ENCODE results near the gene RBBP5. TPM values are rescaled to one million over a fixed set of nuclear protein-coding genes. Genes with fewer than 3 reads are reported as not detected.

The RBBP5 gene
- total and polyA plus RNA-seq, 2 experiments from 2014 or later, result 14.1 to 26.5 TPM

DNA sequence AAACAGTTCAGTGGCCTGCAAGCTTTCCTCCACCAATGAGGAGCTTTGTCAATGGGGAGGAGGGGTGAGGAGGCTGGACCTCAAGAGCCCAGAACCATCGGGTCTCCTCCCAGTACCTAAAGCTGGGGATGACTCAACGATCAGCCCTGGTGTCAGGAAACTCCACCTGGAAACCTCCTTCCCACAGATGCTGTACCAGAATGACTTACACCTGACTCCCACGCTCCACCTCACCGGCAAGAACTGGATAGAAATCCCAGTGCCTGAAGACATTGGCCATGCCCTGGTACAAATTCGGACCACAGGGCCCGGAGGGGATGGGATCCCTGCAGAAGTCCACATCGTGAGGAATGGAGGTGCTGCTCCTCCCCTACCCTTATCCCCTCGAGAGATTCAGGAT is 48.9 kb downstream of the RBBP5 start:
- TF ChIP-seq, protein P1, sequence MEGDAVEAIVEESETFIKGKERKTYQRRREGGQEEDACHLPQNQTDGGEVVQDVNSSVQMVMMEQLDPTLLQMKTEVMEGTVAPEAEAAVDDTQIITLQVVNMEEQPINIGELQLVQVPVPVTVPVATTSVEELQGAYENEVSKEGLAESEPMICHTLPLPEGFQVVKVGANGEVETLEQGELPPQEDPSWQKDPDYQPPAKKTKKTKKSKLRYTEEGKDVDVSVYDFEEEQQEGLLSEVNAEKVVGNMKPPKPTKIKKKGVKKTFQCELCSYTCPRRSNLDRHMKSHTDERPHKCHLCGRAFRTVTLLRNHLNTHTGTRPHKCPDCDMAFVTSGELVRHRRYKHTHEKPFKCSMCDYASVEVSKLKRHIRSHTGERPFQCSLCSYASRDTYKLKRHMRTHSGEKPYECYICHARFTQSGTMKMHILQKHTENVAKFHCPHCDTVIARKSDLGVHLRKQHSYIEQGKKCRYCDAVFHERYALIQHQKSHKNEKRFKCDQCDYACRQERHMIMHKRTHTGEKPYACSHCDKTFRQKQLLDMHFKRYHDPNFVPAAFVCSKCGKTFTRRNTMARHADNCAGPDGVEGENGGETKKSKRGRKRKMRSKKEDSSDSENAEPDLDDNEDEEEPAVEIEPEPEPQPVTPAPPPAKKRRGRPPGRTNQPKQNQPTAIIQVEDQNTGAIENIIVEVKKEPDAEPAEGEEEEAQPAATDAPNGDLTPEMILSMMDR (conservative IDR thresholded peaks at IDR 0.05; ENCODE audit: low read depth in 2 of 2), result no peak
- TF ChIP-seq ZNF331 (CRISPR knock-in tag; IDR thresholded peaks at IDR 0.05; ENCODE audit: low read depth), result no peak
- TF ChIP-seq JUNB (IDR thresholded peaks at IDR 0.05; ENCODE audit: unreplicated experiment), result no peak
- TF ChIP-seq EZH2 (IDR thresholded peaks at IDR 0.05; ENCODE audit: low read depth, unreplicated experiment), result no peak
- no peak for TF ChIP-seq NANOG (IDR thresholded peaks at IDR 0.05; ENCODE audit: borderline replicate concordance)
- TF ChIP-seq, protein P2, sequence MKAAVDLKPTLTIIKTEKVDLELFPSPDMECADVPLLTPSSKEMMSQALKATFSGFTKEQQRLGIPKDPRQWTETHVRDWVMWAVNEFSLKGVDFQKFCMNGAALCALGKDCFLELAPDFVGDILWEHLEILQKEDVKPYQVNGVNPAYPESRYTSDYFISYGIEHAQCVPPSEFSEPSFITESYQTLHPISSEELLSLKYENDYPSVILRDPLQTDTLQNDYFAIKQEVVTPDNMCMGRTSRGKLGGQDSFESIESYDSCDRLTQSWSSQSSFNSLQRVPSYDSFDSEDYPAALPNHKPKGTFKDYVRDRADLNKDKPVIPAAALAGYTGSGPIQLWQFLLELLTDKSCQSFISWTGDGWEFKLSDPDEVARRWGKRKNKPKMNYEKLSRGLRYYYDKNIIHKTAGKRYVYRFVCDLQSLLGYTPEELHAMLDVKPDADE (IDR thresholded peaks at IDR 0.05), result no peak
- no peak for TF ChIP-seq POLR2AphosphoS5 (IDR thresholded peaks at IDR 0.05; ENCODE audit: low read depth)
- TF ChIP-seq, protein P3, sequence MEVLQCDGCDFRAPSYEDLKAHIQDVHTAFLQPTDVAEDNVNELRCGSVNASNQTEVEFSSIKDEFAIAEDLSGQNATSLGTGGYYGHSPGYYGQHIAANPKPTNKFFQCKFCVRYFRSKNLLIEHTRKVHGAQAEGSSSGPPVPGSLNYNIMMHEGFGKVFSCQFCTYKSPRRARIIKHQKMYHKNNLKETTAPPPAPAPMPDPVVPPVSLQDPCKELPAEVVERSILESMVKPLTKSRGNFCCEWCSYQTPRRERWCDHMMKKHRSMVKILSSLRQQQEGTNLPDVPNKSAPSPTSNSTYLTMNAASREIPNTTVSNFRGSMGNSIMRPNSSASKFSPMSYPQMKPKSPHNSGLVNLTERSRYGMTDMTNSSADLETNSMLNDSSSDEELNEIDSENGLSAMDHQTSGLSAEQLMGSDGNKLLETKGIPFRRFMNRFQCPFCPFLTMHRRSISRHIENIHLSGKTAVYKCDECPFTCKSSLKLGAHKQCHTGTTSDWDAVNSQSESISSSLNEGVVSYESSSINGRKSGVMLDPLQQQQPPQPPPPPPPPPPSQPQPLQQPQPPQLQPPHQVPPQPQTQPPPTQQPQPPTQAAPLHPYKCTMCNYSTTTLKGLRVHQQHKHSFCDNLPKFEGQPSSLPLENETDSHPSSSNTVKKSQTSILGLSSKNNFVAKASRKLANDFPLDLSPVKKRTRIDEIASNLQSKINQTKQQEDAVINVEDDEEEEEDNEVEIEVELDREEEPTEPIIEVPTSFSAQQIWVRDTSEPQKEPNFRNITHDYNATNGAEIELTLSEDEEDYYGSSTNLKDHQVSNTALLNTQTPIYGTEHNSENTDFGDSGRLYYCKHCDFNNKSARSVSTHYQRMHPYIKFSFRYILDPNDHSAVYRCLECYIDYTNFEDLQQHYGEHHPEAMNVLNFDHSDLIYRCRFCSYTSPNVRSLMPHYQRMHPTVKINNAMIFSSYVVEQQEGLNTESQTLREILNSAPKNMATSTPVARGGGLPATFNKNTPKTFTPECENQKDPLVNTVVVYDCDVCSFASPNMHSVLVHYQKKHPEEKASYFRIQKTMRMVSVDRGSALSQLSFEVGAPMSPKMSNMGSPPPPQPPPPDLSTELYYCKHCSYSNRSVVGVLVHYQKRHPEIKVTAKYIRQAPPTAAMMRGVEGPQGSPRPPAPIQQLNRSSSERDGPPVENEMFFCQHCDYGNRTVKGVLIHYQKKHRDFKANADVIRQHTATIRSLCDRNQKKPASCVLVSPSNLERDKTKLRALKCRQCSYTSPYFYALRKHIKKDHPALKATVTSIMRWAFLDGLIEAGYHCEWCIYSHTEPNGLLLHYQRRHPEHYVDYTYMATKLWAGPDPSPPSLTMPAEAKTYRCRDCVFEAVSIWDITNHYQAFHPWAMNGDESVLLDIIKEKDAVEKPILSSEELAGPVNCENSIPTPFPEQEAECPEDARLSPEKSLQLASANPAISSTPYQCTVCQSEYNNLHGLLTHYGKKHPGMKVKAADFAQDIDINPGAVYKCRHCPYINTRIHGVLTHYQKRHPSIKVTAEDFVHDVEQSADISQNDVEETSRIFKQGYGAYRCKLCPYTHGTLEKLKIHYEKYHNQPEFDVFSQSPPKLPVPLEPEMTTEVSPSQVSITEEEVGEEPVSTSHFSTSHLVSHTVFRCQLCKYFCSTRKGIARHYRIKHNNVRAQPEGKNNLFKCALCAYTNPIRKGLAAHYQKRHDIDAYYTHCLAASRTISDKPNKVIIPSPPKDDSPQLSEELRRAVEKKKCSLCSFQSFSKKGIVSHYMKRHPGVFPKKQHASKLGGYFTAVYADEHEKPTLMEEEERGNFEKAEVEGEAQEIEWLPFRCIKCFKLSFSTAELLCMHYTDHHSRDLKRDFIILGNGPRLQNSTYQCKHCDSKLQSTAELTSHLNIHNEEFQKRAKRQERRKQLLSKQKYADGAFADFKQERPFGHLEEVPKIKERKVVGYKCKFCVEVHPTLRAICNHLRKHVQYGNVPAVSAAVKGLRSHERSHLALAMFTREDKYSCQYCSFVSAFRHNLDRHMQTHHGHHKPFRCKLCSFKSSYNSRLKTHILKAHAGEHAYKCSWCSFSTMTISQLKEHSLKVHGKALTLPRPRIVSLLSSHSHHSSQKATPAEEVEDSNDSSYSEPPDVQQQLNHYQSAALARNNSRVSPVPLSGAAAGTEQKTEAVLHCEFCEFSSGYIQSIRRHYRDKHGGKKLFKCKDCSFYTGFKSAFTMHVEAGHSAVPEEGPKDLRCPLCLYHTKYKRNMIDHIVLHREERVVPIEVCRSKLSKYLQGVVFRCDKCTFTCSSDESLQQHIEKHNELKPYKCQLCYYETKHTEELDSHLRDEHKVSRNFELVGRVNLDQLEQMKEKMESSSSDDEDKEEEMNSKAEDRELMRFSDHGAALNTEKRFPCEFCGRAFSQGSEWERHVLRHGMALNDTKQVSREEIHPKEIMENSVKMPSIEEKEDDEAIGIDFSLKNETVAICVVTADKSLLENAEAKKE (CRISPR knock-in tag; IDR thresholded peaks at IDR 0.05), result no peak
- no peak for TF ChIP-seq STAT1 (IDR thresholded peaks at IDR 0.05; ENCODE audit: unreplicated experiment)
- no peak for TF ChIP-seq EZH2phosphoT487 (IDR thresholded peaks at IDR 0.05; ENCODE audit: unreplicated experiment)
- no peak for TF ChIP-seq ZNF114 (CRISPR knock-in tag; IDR thresholded peaks at IDR 0.05)
- no peak for TF ChIP-seq CREB1 (CRISPR knock-in tag; IDR thresholded peaks at IDR 0.05; ENCODE audit: low read depth)
- Mint-ChIP-seq H3K4me1 (peaks cover 2% of the 10 kb centered on the region; the same call in 1 of the 3 replicates), H3K9me3 (no peaks in the 10 kb centered on the region; the same call in 1 of the 3 replicates), H3K36me3 (ENCODE audit: low read depth) (no peaks in the 10 kb centered on the region), H3K27me3 (ENCODE audit: insufficient read depth, low read depth, poor library complexity) (peaks cover 7% of the 10 kb centered on the region), H3K27ac (no peak overlapping the region), H3K4me3 (no peak overlapping the region)
- Histone ChIP-seq H3K4me1 (ENCODE audit: insufficient read depth) (no peaks in the 10 kb centered on the region), H3K9me2 (ENCODE audit: insufficient read depth) (no peaks in the 10 kb centered on the region), H4K20me1 (replicated peaks; ENCODE audit: insufficient read depth) (no peaks in the 10 kb centered on the region), H3K36me3 (ENCODE audit: insufficient read depth) (no peaks in the 10 kb centered on the region), H3K27ac (ENCODE audit: low read depth) (no peak overlapping the region), H3K4me3 (no peak overlapping the region), H2AFZ (no peak overlapping the region), H3K27me3 (ENCODE audit: insufficient read depth) (no peaks in the 10 kb centered on the region), H3F3A (replicated peaks; ENCODE audit: low read depth) (no peaks in the 10 kb centered on the region), H3K79me2 (replicated peaks; ENCODE audit: insufficient read depth) (no peaks in the 10 kb centered on the region), H3K4me2 (no peak overlapping the region)
- DNase-seq (ENCODE audit: low spot score), result no peak
- no peak for ATAC-seq
